Measurements from ENCODE around the gene UGT2B11.
"Not testable (repeated sequence)": the region's sequence is repeated elsewhere in the genome, so short reads cannot be mapped to it uniquely, and the experiment has no call there.

Gene UGT2B11

GRCh38 chr4:69214716-69215115 lies at the start of gene UGT2B11:
Gene UGT2B11 (minus strand): TSS chr4:69214748. CDS start chr4:69214722, 26 bp downstream.
- no peak for ATAC-seq

GRCh38 chr4:69253147-69253772 lies 38.7 kb upstream of the UGT2B11 start:
- not testable (repeated sequence) for ATAC-seq

- ATAC-seq = not testable (repeated sequence)
Observed at GRCh38 chr4:69250884-69251283, 36.3 kb upstream of the UGT2B11 start.

DNA sequence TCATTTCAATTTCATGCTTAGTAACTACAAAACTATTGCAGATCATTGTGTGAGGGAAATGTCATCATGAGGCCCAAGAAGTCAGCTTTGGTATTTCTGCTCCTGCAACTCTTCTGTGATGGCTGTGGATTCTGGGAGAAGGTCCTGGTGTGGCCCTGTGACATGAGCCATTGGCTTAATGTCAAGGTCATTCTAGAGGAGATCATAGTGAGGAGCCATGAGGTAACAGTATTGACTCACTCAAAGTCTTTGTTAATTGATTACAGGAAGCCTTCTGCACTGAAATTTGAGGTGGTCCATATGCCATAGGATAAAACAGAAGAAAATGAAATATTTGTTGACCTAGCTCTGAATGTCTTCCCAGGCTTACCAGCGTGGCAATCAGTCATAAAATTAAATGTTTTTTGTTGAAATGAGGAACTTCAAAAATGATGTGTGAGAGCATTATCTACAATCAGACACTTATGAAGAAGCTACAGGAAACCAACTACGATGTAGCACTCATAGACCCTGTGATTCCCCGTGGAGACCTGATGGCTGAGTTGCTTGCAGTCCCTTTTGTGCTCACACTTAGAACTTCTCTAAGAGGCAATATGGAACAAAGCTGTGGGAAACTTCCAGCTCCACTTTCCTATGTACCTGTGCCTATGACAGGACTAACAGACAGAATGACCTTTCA lies 28.2 kb upstream of the UGT2B11 start:
- not testable (repeated sequence) for ATAC-seq

GRCh38 chr4:69241746-69242145 lies 27.2 kb upstream of the UGT2B11 start:
- not testable (repeated sequence) for ATAC-seq

DNA sequence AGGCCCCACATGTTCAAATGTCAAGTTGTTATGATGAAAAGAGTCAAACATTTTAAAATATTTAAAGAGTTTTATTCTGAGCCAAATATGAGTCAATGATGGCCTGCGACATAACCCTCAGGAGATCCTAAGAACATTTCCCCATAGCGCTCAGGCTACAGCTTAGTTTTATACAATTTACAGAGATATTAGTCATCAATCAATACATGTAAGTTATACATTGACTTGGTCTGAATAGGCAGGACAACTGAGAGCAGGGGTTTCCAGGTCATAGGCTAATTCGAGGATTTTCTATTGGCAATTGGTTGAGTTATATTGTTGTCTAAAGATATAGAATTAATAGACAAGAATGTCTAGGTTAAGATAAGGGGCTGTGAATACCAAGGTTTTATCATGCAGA lies 26.2 kb upstream of the UGT2B11 start:
- not testable (repeated sequence) for ATAC-seq

DNA sequence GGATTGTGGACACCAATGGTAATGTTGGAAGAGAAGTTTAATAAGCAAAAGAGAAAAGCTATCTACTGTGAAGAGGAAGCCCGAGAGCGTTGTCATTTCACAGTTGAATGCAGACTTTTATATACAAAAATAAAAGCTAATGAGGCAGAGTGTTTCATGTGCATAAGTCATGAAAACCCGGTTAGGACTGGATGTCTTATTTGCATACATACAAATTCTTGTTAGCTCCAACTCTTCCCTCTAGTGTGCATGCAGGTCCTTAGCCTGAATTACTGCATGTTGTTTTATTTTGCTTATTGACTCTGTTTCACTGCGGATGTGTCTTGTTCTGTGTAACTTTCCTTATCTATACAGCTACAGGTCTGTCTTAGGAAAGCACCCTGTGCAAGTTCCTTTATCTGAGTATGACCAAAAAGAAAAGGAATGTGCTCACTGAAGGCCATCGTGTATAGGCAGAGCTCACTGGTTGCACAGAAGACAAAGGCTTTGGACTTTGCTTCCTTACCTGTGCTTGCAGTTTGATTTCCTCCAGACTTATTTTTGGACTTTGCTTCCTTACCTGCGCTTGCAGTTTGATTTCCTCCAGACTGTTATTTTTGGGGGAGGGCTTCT lies 25.1 kb upstream of the UGT2B11 start:
- ATAC-seq = no peak

DNA sequence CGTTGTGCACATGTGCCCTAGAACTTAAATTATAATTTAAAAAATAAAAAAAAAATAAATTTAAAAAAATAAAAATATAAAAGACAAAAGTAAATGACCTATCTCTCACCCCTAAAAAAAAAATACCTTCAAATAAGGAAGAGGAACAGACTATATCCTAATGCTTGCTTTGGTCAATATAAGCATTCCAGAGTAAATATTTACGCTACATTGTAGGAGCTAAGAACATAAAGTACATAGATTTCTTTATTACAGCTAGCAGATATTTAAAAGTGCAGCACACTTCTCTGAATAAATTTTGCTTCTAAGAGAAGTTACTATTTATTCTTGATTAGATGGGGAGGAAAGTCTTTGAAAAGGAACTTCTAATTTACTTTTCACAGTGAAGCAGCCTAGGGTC lies 24.5 kb upstream of the UGT2B11 start:
- ATAC-seq = no peak

GRCh38 chr4:69224891-69225290 lies 10.3 kb upstream of the UGT2B11 start:
- no peak for ATAC-seq

- ATAC-seq = not testable (repeated sequence)
Observed at GRCh38 chr4:69223277-69223676, 8.7 kb upstream of the UGT2B11 start.

- not testable (repeated sequence) for ATAC-seq
Observed at GRCh38 chr4:69218491-69218890, 3.9 kb upstream of the UGT2B11 start.

- ATAC-seq = no peak
Observed at GRCh38 chr4:69210911-69211310, 3.6 kb downstream of the UGT2B11 start.

GRCh38 chr4:69198506-69198905 lies 16.0 kb downstream of the UGT2B11 start:
- ATAC-seq = not testable (repeated sequence)

- no peak for ATAC-seq
Observed at GRCh38 chr4:69196209-69196965, 18.2 kb downstream of the UGT2B11 start.

- ATAC-seq = no peak
Observed at GRCh38 chr4:69194166-69194565, 20.4 kb downstream of the UGT2B11 start.

DNA sequence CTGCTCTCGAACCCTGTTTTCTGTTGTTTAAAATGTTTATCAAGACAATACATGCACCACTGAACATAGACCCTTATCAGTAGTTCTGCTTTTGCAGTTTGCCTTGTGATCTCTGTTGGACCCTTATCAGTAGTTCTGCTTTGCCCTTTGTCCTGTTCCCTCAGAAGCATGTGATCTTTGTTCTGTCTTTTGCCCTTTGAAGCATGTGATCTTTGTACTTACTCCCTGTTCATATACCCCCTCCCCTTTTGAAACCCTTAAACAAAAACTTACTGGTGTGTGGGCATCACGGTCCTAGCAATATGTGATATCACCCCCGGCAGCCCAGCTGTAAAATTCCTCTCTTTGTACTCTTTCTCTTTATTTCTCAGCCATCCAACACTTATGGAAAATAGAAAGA lies 22.6 kb downstream of the UGT2B11 start:
- not testable (repeated sequence) for ATAC-seq

DNA sequence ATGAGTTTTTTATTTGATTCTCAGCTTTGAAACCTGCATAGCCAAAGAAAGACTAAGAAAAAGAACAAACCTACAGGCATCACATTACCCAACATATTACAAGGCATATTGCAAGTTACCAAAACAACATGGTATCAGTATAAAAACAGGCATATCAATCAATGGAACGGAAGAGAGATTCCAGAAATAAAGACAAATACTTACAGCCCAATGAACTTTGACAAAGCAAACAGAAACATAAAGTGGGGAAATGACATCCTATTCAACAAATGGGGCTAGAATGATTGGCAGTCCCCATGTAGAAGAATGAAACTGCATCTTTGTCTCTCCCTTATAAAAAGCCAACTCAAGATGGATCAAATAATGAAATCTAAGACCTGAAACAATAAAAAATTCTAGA lies 23.9 kb downstream of the UGT2B11 start:
- not testable (repeated sequence) for ATAC-seq

- ATAC-seq = not testable (repeated sequence)
Observed at GRCh38 chr4:69181519-69182169, 32.9 kb downstream of the UGT2B11 start.

GRCh38 chr4:69179817-69180216 lies 34.7 kb downstream of the UGT2B11 start:
- ATAC-seq = not testable (repeated sequence)

- ATAC-seq = not testable (repeated sequence)
Observed at GRCh38 chr4:69178751-69179205, 35.8 kb downstream of the UGT2B11 start.

- not testable (repeated sequence) for ATAC-seq
Observed at GRCh38 chr4:69170233-69171134, 44.1 kb downstream of the UGT2B11 start.

All from activated CD4-positive, CD25-positive, alpha-beta regulatory T cell treated with anti-CD3 and anti-CD28 coated beads, Interleukin-2, amount 50 U/mL, for 24 hours (primary cell).